ENCODE measurements around the gene SLC66A1.

SLC66A1 gene

DNA sequence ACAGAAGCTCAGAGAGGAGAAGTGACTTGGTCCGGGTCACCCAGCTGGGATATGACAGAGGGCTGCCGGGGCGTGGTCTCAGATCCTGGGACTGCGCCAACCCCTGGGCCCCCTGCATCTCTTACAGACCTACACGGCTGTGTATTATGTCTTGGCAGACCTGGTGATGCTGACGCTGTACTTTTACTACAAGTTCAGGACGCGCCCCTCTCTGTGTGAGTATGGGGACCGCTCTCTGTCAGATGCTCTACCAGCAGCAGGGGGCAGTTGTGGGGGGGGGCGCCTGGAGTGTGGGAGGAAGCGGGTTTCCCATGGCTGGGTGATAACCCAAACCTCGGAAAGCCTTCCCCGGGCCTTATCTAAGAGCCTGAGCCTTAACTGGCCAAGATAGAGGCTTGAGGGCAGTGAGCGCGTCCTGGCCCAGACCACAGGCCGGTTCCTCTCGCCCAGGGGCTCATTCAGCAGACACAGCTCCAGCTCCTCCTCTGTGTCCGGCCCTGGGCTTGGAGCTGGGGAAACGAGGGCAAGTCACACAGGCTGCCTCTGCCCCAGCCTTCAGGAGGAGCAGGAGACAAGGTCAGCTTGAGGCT lies 13.3 kb downstream of the SLC66A1 start:
- no peak for DNase-seq (ENCODE audit: low read depth)

DNA sequence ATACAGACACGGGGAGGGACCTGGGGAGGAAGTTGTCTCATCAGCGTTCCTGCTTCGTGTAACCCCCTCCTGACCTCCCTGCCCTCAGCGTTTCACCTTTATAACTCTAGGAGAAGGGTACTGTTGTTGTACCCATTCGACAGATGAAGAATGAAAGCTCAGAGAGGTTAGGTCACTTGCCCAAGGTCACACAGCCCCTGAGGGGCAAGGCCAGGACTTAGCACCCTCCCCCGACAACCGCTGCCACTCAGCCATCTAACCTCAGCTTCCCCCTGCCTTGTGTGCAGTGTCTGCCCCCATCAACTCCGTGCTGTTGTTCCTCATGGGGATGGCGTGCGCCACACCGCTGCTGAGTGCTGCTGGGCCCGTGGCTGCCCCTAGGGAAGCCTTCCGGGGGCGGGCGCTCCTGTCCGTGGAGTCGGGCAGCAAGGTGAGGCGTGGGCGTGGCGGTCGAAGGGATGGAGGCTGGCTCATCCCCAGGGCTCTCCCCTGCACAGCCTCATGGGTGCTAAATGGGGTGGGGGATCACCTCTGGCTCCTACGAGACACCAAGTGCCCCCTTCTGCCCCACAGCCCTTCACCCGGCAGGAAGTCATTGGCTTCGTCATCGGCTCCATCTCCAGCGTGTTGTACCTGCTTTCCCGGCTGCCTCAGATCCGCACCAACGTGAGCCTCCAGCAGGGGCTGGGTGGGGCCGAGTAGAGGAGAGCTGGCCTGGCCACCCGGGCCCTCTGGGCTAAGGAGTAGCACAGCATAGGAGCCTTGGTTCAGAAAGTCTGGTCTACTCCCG lies 14.0 kb downstream of the SLC66A1 start:
- DNase-seq (ENCODE audit: low read depth) = no peak

- no peak for DNase-seq (ENCODE audit: low read depth)
These were observed 14.6 kb downstream of the SLC66A1 start for GRCh38 chr1:19326748-19327065.

DNA sequence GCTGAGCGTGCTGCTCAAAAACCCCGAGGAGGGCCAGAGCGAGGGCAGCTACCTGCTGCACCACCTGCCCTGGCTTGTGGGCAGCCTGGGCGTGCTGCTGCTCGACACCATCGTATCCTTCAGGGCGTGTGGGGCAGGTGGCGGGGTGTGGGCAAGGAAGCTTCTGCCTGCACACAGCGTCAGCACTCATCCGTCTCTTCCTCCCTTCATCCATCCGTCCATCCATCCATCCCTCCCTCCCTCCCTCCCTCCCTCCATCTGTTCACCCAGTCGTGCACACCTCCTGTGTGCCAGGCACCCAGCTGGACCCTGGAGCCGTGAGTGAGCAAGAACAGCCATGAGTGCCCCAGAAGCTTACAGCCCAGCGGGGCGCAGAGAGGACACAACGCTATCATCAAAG lies 15.2 kb downstream of the SLC66A1 start:
- no peak for DNase-seq (ENCODE audit: low read depth)

GRCh38 chr1:19327736-19328135 lies 15.6 kb downstream of the SLC66A1 start:
- DNase-seq (ENCODE audit: low read depth) = no peak

GRCh38 chr1:19328486-19328885 lies 16.4 kb downstream of the SLC66A1 start:
- no peak for DNase-seq (ENCODE audit: low read depth)

GRCh38 chr1:19329188-19329587 lies 17.1 kb downstream of the SLC66A1 start:
- no peak for DNase-seq (ENCODE audit: low read depth)

- DNase-seq (ENCODE audit: low read depth) = no peak
These were observed 17.5 kb downstream of the SLC66A1 start for GRCh38 chr1:19329611-19330010.

- no peak for DNase-seq (ENCODE audit: low read depth)
These were observed 18.5 kb downstream of the SLC66A1 start for GRCh38 chr1:19330449-19331135.

GRCh38 chr1:19331262-19331878 lies 19.2 kb downstream of the SLC66A1 start:
- DNase-seq (ENCODE audit: low read depth) = no peak

DNA sequence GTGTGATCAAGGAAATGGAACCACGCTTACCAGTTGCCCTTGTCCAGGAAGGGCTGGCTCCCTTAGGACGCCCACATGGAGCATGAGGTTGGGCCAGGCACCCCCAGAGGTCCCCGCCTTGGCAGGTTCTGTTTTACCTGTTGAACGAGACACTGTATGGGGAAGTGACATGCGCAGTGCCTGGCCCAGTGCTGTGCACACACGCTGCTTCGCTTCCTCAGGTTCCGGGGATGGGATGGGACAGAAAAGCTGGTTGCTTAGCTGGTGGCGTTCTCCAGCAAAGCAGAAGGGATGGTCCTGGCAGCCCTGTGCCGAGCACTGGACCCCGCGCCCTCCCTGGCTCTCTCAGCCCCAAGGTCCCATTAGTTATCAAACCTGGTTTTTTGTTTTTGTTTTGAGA lies 20.7 kb downstream of the SLC66A1 start:
- no peak for DNase-seq (ENCODE audit: low read depth)

DNA sequence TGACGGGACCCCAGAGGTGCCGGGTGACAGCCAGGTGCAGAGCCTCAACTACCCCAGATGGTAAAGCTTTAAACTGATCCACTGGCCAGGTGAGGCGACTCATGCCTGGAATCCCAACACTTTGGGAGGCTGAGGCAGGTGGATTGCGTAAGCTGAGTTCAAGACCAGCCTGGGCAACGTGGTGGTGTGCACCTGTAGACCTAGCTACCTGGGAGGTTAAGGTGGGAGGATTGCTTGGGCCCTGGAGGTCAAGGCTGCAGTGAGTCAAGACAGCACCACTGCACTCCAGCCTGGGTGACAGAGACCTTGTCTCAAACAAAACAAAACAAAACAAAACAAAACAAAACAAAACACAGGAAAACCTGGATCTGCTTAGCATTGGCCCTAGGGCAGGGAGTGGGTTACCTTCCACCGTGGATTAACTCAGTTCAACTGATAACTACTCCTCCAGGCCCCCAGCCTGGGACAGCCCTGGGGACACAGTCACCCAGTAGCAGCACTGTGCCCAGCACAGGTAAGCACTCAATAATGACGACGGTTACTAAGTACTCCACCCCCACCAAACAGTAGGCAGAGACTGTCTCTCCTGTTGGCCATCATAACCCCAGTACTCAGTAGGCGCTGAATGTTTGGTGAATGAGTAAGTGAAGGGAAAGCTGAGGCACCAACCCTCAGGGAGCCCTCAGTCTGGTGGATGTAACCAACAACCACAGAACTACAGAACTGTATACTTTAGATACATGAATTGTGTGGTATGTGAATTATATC lies 21.6 kb downstream of the SLC66A1 start:
- DNase-seq (ENCODE audit: low read depth) = no peak

- peak; percentile 70 for DNase-seq (ENCODE audit: low read depth)
These were observed 24.4 kb downstream of the SLC66A1 start for GRCh38 chr1:19336543-19336942.

- DNase-seq (ENCODE audit: low read depth) = no peak
These were observed 25.2 kb downstream of the SLC66A1 start for GRCh38 chr1:19337289-19337688.

DNA sequence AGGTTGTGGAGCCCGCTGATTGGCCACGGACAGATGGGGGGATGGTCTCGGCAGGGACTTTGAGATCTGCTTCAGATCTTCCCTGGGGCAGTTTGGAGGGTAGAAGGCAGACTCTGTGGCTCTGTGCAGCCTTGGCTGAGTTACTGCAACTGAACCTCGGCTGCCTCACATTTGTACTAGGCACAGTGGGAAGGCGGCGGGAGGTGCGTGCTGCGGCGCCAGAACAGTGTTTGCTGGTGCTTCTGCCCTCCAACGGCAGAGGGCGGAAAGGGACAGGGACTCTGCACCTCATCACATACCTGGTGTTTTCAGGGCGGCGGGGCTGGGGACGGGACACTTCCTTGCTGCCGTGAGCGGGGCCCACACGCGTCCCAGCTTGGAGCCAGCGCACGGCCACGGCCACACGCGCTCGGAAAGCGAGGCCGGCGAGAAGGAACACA lies 26.2 kb downstream of the SLC66A1 start:
- no peak for DNase-seq (ENCODE audit: low read depth)

DNA sequence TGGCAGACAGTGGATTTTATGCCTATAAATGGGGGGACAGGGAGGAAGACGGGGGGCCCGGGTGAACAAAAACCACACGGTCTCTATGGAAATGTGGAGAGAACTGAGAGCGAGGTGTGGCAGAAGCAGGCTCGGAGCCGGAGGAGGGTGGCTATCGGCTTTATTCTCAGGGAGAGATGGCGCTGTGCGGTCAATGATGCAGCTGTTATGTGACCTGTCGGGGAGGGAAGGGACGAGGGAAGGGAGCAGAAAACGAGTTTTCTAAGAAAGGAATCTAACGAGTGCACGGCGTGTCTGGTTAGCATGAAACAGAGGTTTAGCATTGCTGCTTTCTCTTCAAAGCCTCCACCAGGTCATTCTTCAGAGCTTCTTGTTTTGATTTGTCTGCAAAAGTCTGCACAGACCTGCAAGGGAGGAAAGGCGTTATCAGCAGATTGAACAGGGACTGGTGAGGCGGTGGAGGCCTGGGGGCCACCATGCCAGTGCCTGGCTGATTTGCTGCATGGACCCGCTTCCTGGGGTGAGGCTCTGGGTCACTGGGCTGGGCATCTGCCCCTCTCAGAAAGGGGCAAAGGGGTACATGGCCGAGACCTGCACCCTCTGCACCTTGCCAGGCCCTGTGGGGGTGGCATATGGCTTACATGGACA lies 27.2 kb downstream of the SLC66A1 start:
- DNase-seq (ENCODE audit: low read depth) = no peak

- no peak for DNase-seq (ENCODE audit: low read depth)
These were observed 28.3 kb downstream of the SLC66A1 start for GRCh38 chr1:19340387-19340937.

DNA sequence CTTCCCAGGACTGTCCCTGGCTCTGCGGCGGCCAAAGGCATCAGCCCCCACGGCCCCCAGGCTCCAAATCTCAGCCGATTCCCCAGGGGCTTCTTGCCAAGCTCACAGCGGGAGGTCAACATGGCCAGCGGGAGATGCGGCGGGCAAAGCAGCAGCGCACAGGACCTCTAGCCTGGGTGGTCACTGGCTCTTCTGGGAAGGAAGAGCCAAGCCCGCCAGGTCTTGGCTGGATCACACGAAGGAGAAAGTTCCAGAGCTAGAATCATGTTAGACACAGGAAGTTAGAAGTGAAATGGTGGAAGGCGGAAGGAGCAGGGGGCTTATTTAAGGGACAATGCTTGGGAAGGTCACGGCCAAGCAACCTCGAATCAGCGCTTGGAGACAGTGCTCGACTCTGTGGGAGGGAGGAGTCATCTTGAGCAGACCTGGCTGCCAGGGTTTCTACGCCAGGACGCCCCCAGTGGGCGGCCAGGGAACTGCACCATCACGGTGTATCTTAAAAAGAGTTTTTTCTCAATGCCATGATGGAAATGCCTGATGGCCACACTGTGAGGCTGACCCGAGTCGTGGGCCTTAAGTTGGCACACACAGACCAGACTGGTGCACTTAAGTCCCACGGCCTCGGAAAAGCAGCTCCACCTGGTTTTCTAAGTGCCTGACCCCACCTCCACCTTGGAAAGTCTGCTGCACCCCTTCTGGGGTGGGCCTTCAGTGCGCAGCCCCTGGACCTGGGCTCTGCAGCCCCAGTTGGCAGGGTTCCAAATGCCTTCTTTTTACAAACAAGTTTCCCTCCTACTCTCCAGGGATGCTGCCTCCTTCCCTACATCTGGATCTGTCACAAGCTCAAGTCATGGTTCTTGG lies 29.3 kb downstream of the SLC66A1 start:
- peak; percentile 78 for DNase-seq (ENCODE audit: low read depth)

GRCh38 chr1:19342062-19342750 lies 30.1 kb downstream of the SLC66A1 start:
- DNase-seq (ENCODE audit: low read depth) = no peak
